HEK293 (cell line): Measurements from ENCODE around the gene ZNF260.

Experiments
- CTCF ChIA-PET: fragments of 350-600 bp; formaldehyde crosslinking; extraction: SDS; loops from one replicate; lab custom pipeline; 2021; ENCODE audit warnings: antibody characterized with exemption; lab: Yijun Ruan, JAX
- POLR2A ChIA-PET: fragments of 300-600 bp; formaldehyde crosslinking; extraction: SDS; loops from one replicate; lab custom pipeline; 2020; ENCODE audit warnings: antibody characterized with exemption, inconsistent platforms; lab: Yijun Ruan, JAX
- H3K27ac ChIP-seq: fragments of 200-500 bp; sonication (Bioruptor generic); 2 replicates; pipeline ENCODE4 v1.5.1; 2014; ENCODE audit warnings: low read depth, low read length, control low read depth, inconsistent platforms; ENCODE audit errors: extremely low read depth
- H3K36me3 ChIP-seq, 2 experiments: fragments of 200-500 bp in 1 of 2; sonication (Bioruptor generic) in 1 of 2; 1 replicate in 1 of 2; 2 replicates in 1 of 2; pipeline ENCODE4 v1.5.1; 2014 to 2017; ENCODE audit warnings: inconsistent platforms in 2 of 2, low read length in 2 of 2; ENCODE audit not compliant: control insufficient read depth in 2 of 2, insufficient read depth in 1 of 2
- H3K4me1 ChIP-seq: fragments of 200-500 bp; sonication (Bioruptor generic); 2 replicates; pipeline ENCODE4 v1.5.1; 2014; ENCODE audit warnings: mild to moderate bottlenecking, low read length, inconsistent platforms; ENCODE audit not compliant: control insufficient read depth, insufficient read depth
- H3K4me3 ChIP-seq: 2 replicates; pipeline ENCODE4 v1.5.1; 2011; ENCODE audit warnings: low read depth, mild to moderate bottlenecking, control low read depth, low read length, moderate library complexity
- H3K9me3 ChIP-seq: fragments of 200-500 bp; sonication (Bioruptor generic); 2 replicates; pipeline ENCODE4 v1.5.1; 2014; ENCODE audit warnings: low read depth, low read length, inconsistent platforms; ENCODE audit not compliant: control insufficient read depth, insufficient read depth
- ATF2 ChIP-seq: fragments of 450-650 bp; formaldehyde crosslinking; IDR thresholded peaks from 2 replicates; pipeline ENCODE4 v1.5.1; 2016; ENCODE audit warnings: missing biosample characterization, missing genetic modification characterization, low read depth
- EGR2 ChIP-seq: fragments of 450-650 bp; formaldehyde crosslinking; IDR thresholded peaks from 2 replicates; pipeline ENCODE4 v1.5.1; 2016; ENCODE audit warnings: low read depth, missing biosample characterization, missing genetic modification characterization
- HOXA7 ChIP-seq: sonication (generic); formaldehyde crosslinking; IDR thresholded peaks from 2 replicates; pipeline ENCODE4 v1.8.1; 2022; ENCODE audit warnings: missing genetic modification reagents, borderline replicate concordance
- KLF1 ChIP-seq: fragments of 450-650 bp; formaldehyde crosslinking; IDR thresholded peaks from 2 replicates; pipeline ENCODE4 v1.5.1; 2016; ENCODE audit warnings: missing biosample characterization, missing genetic modification characterization
- PBX3 ChIP-seq: sonication (generic); formaldehyde crosslinking; IDR thresholded peaks from 2 replicates; pipeline ENCODE4 v1.8.1; 2022; ENCODE audit warnings: mild to moderate bottlenecking, moderate library complexity, missing genetic modification reagents
- PRDM1 ChIP-seq: fragments of 450-650 bp; formaldehyde crosslinking; IDR thresholded peaks from 2 replicates; pipeline ENCODE4; 2016; ENCODE audit warnings: missing biosample characterization, missing genetic modification characterization
- RBAK ChIP-seq: fragments of 450-650 bp; formaldehyde crosslinking; IDR thresholded peaks from 2 replicates; pipeline ENCODE4 v1.5.1; 2016; ENCODE audit warnings: missing biosample characterization, missing genetic modification characterization
- SP7 ChIP-seq: fragments of 450-650 bp; formaldehyde crosslinking; IDR thresholded peaks from 2 replicates; pipeline ENCODE4 v1.5.1; 2016; ENCODE audit warnings: missing biosample characterization, missing genetic modification characterization
- WT1 ChIP-seq: fragments of 450-650 bp; formaldehyde crosslinking; IDR thresholded peaks from 2 replicates; pipeline ENCODE4 v1.5.1; 2016; ENCODE audit warnings: missing biosample characterization, missing genetic modification characterization
- ZBTB1 ChIP-seq: fragments of 450-650 bp; formaldehyde crosslinking; IDR thresholded peaks from 2 replicates; pipeline ENCODE4 v1.5.1; 2016; ENCODE audit warnings: missing biosample characterization, missing genetic modification characterization
- ZBTB6 ChIP-seq: fragments of 450-650 bp; formaldehyde crosslinking; IDR thresholded peaks from 2 replicates; pipeline ENCODE4 v1.5.1; 2017; ENCODE audit warnings: missing biosample characterization, missing genetic modification characterization
- ZBTB7A ChIP-seq: fragments of 450-650 bp; formaldehyde crosslinking; IDR thresholded peaks from 2 replicates; pipeline ENCODE4 v1.5.1; 2016; ENCODE audit warnings: low read depth, missing biosample characterization, missing genetic modification characterization
- ZFP3 ChIP-seq: fragments of 450-650 bp; formaldehyde crosslinking; IDR thresholded peaks from 2 replicates; pipeline ENCODE4 v1.5.1; 2016; ENCODE audit warnings: low read depth, missing biosample characterization, missing genetic modification characterization
- ZIC2 ChIP-seq: fragments of 450-650 bp; formaldehyde crosslinking; IDR thresholded peaks from 2 replicates; pipeline ENCODE4 v1.5.1; 2016; ENCODE audit warnings: missing biosample characterization, missing genetic modification characterization
- ZNF211 ChIP-seq: fragments of 450-650 bp; formaldehyde crosslinking; IDR thresholded peaks from 2 replicates; pipeline ENCODE4 v1.5.1; 2016; ENCODE audit warnings: low read depth, missing biosample characterization, missing genetic modification characterization
- ZNF26 ChIP-seq: fragments of 450-650 bp; formaldehyde crosslinking; IDR thresholded peaks from 2 replicates; pipeline ENCODE4 v1.5.1; 2016; ENCODE audit warnings: missing biosample characterization, missing genetic modification characterization
- ZNF324 ChIP-seq: fragments of 450-650 bp; formaldehyde crosslinking; IDR thresholded peaks from 2 replicates; pipeline ENCODE4 v1.5.1; 2016; ENCODE audit warnings: missing biosample characterization, missing genetic modification characterization
- ZNF48 ChIP-seq: fragments of 450-650 bp; formaldehyde crosslinking; IDR thresholded peaks from 2 replicates; pipeline ENCODE4 v1.5.1; 2016; ENCODE audit warnings: missing biosample characterization, missing genetic modification characterization
- ZNF513 ChIP-seq: fragments of 450-650 bp; IDR thresholded peaks from 2 replicates; pipeline ENCODE4 v1.5.1; 2018; ENCODE audit warnings: missing biosample characterization, missing genetic modification characterization
- ZNF514 ChIP-seq: fragments of 450-650 bp; formaldehyde crosslinking; IDR thresholded peaks from 2 replicates; pipeline ENCODE4 v1.5.1; 2016; ENCODE audit warnings: missing biosample characterization, missing genetic modification characterization
- ZNF610 ChIP-seq: fragments of 450-650 bp; formaldehyde crosslinking; IDR thresholded peaks from 2 replicates; pipeline ENCODE4 v1.5.1; 2016; ENCODE audit warnings: missing biosample characterization, missing genetic modification characterization, borderline replicate concordance
- ZNF626 ChIP-seq: fragments of 450-650 bp; sonication (Bioruptor Pico); formaldehyde crosslinking; IDR thresholded peaks from 2 replicates; pipeline ENCODE4 v1.5.1; 2018; ENCODE audit warnings: missing biosample characterization, missing genetic modification characterization, inconsistent platforms
- ZSCAN18 ChIP-seq: fragments of 450-650 bp; formaldehyde crosslinking; IDR thresholded peaks from 2 replicates; pipeline ENCODE4 v1.5.1; 2016; ENCODE audit warnings: missing biosample characterization, missing genetic modification characterization
- ZSCAN5A ChIP-seq: fragments of 450-650 bp; formaldehyde crosslinking; IDR thresholded peaks from 2 replicates; pipeline ENCODE4 v1.5.1; 2016; ENCODE audit warnings: missing biosample characterization, missing genetic modification characterization

ZNF260 gene

GRCh38 chr19:36489118-36489919, 38.8 kb downstream of the ZNF260 start, which contains the start of gene ZNF566:
TSS of gene ZNF566 (minus strand) at chr19:36489561. CDS start at chr19:36476557, 13,004 bp downstream.
- ChIA-PET CTCF (no interaction called here), POLR2A (interaction anchor here (0.5 to 2.3 kb wide), 31 partner anchors 9 to 1105 kb away, joined by 3 to 56 read pairs (median 6); partner anchors contain the start of genes CAPNS1, POLR2I, TBCB and ZFP14)
- peaks cover 0 to 17% of the 10 kb centered on the region in 2 experiments; a peak in 2 of 3 replicates for H3K36me3 ChIP-seq
- H3K27ac ChIP-seq = peak within 1 kb of the TSS; percentile 95
- H3K9me3 ChIP-seq = peaks cover 5% of the 10 kb centered on the region
- H3K4me1 ChIP-seq = 0 out of 2 replicates have a peak, but pooled peaks cover 2% of the 10 kb centered on the region
- H3K4me3 ChIP-seq = peak within 1 kb of the TSS; percentile 58
- TF ChIP-seq ZNF26 (tag by site-specific recombination) = no peak
- TF ChIP-seq ZSCAN18 (tag by site-specific recombination) = peak; percentile 67
- peak; percentile 59 for TF ChIP-seq ZIC2 (tag by site-specific recombination)
- TF ChIP-seq ATF2 = peak; percentile 42
- TF ChIP-seq ZNF610 (tag by site-specific recombination) = peak; percentile 92
- TF ChIP-seq ZBTB6 (tag by site-specific recombination) = peak; percentile 5; the same call in 1 of the 2 replicates
- no peak for TF ChIP-seq ZNF513 (tag by site-specific recombination)
- TF ChIP-seq ZNF626 (tag by site-specific recombination) = no peak; the same call in 1 of the 2 replicates
- TF ChIP-seq KLF1 (tag by site-specific recombination) = peak; percentile 82
- TF ChIP-seq PRDM1 = no peak; the same call in 1 of the 2 replicates
- 0 out of 2 replicates have a peak, but pooled peaks have one; percentile 59 for TF ChIP-seq PBX3 (CRISPR knock-in tag)
- no peak for TF ChIP-seq HOXA7 (CRISPR knock-in tag)
- peak; percentile 94 for TF ChIP-seq ZBTB1 (tag by site-specific recombination)
- no peak for TF ChIP-seq ZNF48 (tag by site-specific recombination)
- TF ChIP-seq RBAK = peak; percentile 93
- TF ChIP-seq ZSCAN5A = no peak; the same call in 1 of the 2 replicates
- 0 out of 2 replicates have a peak, but pooled peaks have one; percentile 40 for TF ChIP-seq ZFP3
- peak; percentile 97 for TF ChIP-seq ZNF324 (tag by site-specific recombination)
- peak; percentile 98 for TF ChIP-seq ZBTB7A (tag by site-specific recombination)
- no peak for TF ChIP-seq ZNF514
- no peak for TF ChIP-seq ZNF211
- TF ChIP-seq SP7 (tag by site-specific recombination) = peak; percentile 94
- TF ChIP-seq EGR2 (tag by site-specific recombination) = peak; percentile 67
- TF ChIP-seq WT1 = peak; percentile 78
